Measurements from ENCODE around the gene OR52K2.

DNA sequence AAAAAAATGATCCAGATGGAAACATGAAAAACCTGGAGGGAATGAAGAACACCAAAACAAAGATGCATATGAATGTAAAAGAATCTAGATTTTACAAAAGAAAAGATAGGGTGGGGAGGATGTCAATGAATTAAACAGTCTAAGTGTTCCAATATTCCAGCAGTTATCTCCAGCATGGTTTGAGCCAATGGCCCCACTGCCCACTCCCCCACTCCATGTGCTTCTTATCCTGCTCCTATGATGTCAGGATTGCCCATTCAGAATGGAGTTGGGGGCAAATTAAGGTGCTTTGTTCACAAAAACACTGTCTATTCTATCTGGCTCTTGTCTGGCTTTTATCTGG is 32.1 kb downstream of the OR52K2 start:
- TF ChIP-seq POLR2A (IDR thresholded peaks at IDR 0.05; ENCODE audit: low read depth, low read length) (no peak), POLR2AphosphoS5 (IDR thresholded peaks at IDR 0.05; ENCODE audit: low read depth, low read length) (no peak)
